SH-SY5Y (cell line): ENCODE measurements around the gene ARHGAP40.

ENCODE experiments used
- GATA2 ChIP-seq: IDR thresholded peaks from 2 replicates; pipeline ENCODE4 v1.6.1; 2011; ENCODE audit warnings: mild to moderate bottlenecking, low read depth, low read length
- GATA3 ChIP-seq: IDR thresholded peaks from 2 replicates; pipeline ENCODE4 v1.6.1; 2011; ENCODE audit warnings: low read depth, mild to moderate bottlenecking, low read length, moderate library complexity

Gene ARHGAP40

GRCh38 chr20:38625896-38626295 is 24.3 kb downstream of the ARHGAP40 start:
- no peak for TF ChIP-seq GATA3
- TF ChIP-seq GATA2: no peak

GRCh38 chr20:38626921-38627659 is 25.5 kb downstream of the ARHGAP40 start:
- TF ChIP-seq GATA3 (no peak), GATA2 (no peak)

- TF ChIP-seq GATA3: no peak
Measured at GRCh38 chr20:38628580-38629470, 27.2 kb downstream of the ARHGAP40 start.

GRCh38 chr20:38629979-38630378 is 28.4 kb downstream of the ARHGAP40 start:
- TF ChIP-seq GATA3 (no peak), GATA2 (no peak)

GRCh38 chr20:38630727-38631126 is 29.1 kb downstream of the ARHGAP40 start:
- TF ChIP-seq GATA3 (no peak), GATA2 (no peak)

GRCh38 chr20:38631155-38632022 is 29.8 kb downstream of the ARHGAP40 start:
- no peak for TF ChIP-seq GATA2
- TF ChIP-seq GATA3: no peak

GRCh38 chr20:38633577-38634093 is 32.0 kb downstream of the ARHGAP40 start:
- no peak for TF ChIP-seq GATA2
- TF ChIP-seq GATA3: no peak

- TF ChIP-seq GATA3: no peak
- no peak for TF ChIP-seq GATA2
Measured at GRCh38 chr20:38635721-38636288, 34.2 kb downstream of the ARHGAP40 start.

- no peak for TF ChIP-seq GATA2
- TF ChIP-seq GATA3: no peak
Measured at GRCh38 chr20:38640521-38640920, 38.9 kb downstream of the ARHGAP40 start.

GRCh38 chr20:38642498-38642897 is 40.9 kb downstream of the ARHGAP40 start:
- TF ChIP-seq GATA3 (no peak), GATA2 (no peak)

GRCh38 chr20:38644588-38645260 is 43.1 kb downstream of the ARHGAP40 start:
- no peak for TF ChIP-seq GATA2
- no peak for TF ChIP-seq GATA3

GRCh38 chr20:38645351-38645750 is 43.7 kb downstream of the ARHGAP40 start:
- TF ChIP-seq GATA2 (no peak), GATA3 (no peak)
